HG03139 (cell line): Measurements from ENCODE around the gene LRFN2.

Experiments
- ATAC-seq: cut with Tn5 transposase; IDR thresholded peaks from one replicate; pipeline ENCODE4 v1.9.1; 2021; ENCODE audit not compliant: unreplicated experiment

LRFN2 gene

DNA sequence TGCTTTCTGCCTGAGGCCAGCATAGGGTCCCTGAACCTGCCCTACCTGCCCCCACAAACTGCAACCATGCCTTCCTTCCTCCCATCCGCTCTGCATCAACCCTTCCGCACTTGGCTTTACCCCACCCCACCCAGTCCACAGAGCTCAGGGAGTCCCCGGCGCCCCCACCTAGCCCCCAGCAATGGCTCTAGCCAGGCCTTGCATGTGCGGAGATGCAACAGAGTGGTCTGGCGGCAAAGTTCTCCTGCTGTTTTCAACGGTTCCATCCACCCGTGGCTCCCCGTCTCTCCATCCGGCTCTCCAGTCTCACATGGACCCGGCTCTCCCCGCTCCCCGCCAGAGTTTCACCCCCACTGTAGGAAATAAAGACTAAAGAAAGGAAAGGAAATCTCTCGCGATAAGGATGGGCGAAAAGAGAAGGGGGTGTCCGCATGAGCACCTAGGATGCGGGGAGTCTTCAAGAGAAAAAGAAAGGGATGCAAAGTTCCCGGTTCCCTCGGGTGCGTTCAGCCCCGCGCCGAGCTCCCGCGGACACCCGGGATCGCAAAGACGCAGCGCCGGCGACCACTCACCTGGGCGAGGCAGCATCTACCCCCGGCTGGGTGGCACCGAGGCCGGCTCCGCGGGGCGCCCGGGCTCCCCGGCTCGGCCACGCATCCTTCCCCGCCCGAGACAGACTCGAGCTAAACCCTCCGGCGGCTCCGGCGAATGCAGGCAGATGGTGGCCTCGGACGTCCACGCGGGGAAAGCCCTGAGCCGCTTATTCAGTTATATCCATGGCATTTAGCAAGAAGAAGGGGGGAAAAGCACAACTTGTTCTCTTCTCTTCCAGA is 579 bp downstream of the LRFN2 start:
- ATAC-seq = no peak

DNA sequence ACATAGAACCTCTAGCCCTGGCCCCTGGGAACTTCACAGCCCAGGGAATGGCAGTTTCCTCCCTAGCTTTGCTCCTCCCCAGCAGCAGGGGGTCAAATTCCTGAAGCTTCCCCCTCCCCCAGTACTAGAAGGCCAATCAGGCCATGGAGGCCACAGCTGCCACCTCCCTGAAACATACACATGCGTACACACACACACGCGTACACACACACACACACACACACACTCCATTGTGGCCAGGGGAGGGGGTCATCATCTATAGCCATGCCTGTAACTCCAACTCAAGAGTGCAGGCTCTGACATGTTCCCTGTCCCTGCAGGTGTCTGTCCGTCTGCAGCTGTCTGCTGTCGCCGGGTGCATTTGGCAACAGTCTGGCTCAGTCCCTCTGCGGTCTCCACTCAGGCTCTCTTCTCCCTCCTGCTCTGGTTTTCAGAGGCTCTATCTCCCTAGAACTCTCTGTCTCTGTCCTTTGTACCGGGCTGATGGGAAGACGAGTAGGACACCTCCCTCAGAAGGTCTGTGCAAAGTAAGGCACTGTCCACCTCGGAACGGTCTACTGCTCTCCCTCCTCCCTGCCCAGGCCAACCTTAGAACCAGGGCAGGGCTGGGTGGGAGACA is 1.4 kb downstream of the LRFN2 start:
- ATAC-seq = no peak

DNA sequence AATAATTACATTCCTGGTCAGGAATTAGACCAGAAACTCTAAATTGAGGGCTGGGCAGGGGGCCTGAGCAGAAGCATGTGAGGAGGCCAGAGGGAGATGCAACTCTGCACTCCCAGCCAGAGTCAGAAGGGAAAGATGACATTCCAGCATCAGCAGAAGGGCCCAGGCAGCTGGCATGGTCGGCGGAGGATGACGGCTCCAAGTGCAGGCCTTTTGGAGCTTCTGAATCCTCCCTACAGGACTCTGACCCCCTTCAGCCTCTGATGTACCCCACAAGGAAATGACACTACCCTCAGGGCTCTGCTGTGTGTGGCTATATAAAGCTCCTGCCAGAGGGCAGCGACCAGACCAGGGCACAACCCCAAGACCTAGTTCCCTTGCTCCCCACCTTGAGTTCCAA is 1.9 kb downstream of the LRFN2 start:
- ATAC-seq = no peak

DNA sequence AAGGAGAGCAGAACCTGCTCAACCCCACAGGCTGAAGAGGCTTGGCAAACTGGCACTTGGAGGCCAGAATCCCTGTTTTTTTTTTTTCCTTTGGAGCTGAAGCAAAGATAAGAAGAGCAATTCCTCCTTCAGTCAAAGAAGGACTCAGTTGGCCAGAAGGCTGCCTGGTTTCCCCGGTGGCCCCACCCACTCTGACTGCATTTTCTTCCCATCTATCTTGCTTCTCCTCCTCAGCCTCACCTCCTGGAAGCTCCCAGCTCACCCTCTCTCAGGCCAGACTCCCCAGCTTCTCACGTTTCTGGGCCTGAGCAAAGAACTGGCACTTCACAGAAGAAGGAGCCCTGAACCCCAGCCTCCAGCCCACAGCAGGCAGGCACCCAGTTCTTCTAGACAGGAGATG is 2.4 kb downstream of the LRFN2 start:
- no peak for ATAC-seq

DNA sequence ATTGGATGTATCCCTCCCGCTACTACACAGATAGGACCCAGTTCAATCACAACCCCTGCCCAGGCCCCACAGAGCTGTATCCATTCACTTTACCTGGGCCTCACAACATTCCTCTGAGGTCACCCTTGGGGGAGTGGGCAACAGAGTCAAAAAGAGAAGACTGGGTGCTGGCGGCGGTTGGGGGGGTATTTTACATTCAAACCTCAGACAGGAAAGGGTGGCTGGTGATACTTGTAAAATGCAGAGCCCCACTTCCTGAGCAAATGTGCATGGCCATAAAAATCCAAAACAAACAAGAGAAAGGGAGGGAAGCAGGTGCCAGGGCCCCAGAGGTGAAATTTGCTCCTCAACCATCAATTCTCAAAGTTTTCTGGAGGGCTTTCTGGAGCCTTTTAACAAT is 3.5 kb downstream of the LRFN2 start:
- no peak for ATAC-seq

DNA sequence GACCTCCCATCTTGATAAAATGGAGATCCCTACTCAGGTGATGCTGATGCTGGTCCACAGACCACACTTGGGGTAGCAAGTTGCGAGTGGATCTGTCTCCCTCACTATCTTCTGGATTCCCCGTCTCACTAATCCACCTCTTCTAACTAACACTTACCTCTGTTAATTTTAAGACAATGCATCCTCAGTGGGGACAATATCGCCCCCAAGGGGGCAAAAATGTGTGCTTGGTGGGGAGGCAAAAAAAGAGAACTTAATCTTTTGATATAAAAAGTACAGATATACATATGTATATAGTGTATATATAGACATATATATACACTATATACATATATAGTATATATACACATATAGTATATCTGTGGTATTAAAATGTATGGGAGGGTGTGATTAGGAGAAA is 4.3 kb downstream of the LRFN2 start:
- no peak for ATAC-seq

DNA sequence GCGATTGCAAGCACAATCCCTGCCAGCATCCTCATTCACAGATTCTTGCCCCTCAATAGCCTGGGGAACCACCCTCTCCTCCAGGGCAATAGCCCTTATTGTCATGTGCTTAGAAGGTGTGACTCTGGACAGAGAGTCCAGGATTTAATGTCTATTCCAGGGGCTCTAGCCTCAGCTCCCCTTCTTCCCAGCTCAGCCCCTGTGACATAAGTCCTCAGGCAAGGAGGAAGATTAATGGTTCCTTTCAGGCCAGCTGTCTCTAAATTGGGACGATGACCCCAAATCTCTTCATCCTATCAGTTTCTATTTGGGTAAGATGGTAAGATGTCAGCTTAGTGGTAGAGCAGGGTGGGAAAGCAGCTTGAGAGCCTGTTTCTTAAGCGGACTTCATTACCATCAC is 8.1 kb downstream of the LRFN2 start:
- no peak for ATAC-seq

DNA sequence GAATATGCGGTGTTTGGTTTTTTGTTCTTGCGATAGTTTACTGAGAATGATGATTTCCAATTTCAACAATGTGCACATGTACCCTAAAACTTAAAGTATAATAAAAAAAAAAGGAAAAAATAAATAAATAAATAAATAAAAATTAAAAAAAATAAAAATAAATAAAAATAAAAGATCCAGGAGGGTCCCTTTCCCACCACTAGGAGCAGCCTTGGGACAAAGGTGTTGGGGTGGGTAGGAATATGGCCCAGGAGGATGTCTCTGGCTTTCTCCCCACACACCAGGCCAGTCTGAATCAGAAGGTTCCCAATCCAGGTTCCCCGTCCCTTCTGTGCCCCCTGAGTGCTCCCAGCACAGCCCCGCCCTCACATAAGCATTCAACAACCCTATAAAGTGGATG is 9.5 kb downstream of the LRFN2 start:
- no peak for ATAC-seq

DNA sequence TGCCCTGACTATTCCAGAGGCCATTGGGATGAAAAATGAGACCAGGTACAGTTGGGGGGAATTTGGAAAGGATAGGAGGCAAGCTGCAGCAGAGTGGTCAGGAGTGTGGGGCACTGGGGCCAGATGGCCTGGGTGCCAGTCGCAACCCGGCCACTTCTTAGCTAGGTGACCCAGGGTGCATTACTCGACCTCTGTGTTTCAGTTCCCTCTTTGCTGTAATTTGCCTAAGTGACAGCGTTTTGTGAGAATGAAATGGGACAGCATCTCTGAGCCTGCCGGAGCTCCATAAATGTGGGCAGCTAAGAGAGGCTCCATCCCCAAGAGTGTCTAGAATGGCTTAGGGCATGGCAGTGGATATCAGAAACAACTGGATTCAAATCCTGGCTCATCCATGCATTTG is 13.9 kb downstream of the LRFN2 start:
- ATAC-seq = no peak

DNA sequence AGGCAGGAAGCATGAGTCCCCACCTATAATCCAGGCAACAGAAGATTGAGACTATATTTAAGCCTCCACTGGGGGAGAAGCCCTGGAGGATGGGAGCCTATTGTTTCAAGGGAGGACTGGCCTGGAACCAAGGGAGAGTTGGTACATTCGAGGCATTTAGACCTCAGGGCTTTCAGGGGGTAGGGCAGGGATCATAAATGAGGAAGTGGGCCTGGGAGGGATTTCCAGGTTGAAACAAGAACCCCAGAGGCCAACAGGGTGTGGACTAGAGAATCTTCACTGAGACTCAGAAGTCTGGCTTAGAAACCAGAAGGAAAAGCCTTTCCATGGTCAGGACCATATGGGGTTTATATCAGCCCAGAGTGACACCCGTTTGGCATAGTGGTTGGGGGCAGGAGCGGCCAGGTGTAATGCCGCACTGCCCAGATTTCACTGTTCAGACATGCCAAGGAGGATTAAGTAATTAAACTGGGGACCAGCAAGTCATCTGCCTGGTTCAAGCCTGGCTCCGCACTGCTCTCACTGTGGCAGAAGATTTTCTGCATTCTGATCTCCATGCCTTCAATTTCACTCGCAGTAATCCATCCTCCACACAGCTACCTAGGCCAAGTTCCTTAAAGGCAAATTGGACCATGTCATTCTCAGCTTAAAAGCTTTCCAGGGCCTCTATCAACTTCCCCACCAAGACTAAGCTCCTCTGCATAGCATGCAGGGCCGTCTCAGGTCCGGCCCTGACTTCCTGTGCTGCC is 17.8 kb downstream of the LRFN2 start:
- ATAC-seq = no peak

DNA sequence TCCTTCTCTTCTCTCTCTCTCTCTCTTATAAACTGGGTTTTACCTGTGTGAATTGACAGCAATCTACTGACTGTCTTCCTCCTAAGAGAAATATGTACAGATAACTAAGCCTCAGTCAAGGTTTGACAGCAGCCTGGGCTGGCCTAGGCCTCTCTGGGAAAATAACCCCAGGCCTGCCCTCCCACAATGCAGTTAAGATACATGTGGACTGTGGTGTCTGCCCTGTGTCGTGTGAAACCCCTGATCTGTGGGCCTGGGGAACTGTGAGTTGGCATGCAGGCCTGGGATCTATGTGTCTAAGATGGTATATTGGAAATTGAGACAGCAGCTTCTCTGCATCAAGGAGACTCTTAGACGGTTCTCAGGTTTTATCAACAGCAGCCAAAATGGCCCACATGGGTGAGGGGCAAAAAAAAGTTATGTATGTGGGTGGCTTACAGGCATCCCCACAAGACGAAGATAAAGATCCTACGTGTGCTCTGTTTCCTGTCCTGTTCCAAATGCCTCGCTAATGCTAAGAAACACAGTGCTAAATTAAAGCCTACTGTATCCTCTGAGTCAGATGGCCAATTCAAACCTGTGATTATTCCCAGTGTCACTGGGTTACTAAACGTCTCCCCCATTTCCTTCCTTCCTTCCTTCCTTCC is 19.0 kb downstream of the LRFN2 start:
- no peak for ATAC-seq

DNA sequence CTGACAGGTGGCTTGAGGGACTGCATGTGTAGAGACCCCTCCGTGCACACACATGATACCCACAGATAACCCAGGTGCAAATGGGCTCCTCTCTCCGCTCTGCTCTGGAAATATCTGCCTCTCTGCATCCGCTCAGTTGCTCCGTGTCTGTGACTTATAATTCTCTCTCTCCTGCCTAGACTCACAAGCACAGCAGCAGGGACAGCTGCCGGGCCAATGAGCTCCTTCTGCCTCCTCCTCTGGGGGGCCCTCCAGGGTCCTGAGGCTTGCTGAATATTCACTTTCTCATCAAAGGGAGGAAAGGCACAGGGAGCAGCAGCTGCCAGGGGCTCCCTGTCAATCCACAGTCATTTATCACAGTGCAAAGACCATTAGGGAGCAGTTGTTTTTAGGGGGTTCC is 24.1 kb downstream of the LRFN2 start:
- no peak for ATAC-seq

DNA sequence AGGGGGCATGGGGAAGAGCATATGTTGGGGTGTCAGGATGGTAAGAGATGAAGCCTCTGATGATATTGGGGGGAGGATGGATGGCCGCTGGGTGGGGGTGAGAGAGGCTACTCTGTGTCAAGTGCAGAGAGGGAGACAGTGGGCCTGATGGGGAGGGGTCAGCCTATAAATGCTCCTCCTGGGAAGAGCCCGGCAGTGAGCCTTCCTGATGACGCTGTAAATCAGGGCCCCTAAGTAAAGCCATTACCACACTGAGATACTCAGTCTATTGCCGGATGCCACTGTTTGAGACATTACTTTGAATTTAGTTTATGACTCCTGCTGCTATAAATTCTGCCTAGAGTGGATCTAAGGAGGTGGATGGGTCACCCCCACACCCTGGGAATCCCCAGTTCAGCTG is 28.1 kb downstream of the LRFN2 start:
- no peak for ATAC-seq

DNA sequence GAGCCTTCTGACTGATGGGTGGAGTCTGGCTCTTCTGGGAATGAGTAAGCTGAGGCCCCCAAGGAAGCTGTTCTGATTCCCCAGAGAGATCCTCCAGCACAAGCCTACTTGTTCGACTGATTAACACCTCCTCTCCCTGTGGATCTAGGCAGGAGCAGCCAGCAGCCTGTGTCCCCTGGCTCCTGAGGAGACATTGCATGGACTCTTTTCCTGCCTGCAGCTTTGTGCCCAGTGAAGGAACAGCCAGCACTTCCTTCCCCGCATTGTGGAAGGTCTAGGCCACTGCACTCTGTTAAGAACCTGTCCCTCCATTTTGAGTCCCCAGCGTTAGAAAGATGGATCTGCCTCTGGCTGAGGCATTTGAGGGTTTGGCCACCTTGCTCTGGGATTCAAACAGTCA is 29.1 kb downstream of the LRFN2 start:
- no peak for ATAC-seq

DNA sequence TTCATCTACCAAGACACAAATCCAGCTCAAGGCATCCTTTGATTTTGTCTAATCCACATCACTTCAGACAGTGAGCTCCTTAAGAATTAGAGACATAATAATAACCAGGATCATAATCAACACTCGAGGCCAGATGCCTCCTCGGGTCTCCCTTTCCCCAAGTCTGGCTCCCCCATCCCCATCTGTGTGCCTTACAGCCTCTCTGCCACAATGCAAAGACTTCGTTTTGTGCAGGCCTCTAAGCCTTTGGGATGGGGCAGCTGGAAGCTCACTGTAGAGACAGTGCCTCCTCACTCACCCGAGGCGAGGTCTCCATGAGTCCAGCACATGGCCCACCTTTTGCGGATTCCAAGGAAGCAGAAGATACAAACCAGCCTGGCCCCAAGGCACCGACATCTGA is 30.3 kb downstream of the LRFN2 start:
- no peak for ATAC-seq

DNA sequence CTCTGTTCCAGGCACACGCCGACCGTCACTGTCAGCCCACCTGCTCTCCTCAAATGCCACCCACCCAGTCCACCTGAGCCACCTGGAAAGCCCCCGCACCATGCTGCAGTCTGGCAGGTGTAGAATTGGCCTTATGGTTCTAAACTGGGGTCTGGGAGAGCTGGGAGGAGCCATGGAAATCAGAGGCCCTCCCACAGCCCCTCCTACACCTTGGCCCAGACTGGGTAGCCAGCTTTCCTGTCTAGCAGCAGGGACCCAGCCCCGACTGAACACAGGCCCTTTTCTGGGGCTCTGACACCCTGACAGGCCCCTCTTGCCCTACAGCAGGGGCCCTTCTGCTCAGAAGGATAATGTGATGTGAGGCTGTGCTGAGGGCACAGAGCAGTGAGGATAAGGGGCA is 31.1 kb downstream of the LRFN2 start:
- ATAC-seq = no peak

DNA sequence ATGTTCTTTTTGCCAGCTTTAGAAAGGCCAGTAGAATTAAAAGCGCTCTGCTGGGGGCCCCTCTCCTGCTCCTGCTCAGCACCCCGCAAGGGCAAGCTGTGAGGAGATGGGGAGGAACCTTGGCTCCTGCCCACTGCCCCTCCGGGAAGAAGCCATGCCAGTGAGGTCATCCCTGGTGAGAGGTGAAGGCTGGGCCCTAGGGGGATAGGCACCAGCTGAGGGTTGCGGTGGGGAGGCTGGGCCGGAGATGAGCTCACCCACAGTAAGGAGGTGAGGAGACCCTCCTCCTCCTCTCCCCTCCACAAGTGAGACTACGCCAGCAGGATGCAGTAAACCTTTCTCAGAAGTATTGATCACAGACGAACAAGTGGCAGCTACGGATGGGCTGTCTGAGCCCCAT is 32.1 kb downstream of the LRFN2 start:
- ATAC-seq = no peak

DNA sequence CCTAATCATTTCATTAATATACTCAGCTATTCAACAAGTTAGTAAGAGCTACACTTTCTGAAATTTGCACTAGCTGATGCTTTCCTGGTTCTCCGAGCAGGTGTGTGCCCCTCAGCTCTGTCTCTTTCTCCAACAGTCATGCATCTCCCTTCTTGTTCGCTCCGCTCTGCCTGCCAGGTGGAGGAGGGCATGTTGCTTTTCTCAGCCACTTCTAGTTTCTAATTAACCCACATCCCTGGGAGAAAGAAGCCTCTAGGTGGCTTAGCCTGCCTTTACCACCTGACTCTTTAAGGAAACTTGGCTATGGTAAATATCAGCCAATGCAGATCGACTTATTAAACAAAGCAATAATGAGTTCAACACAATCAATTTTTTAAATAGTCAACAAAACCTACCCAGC is 34.2 kb downstream of the LRFN2 start:
- ATAC-seq = no peak

DNA sequence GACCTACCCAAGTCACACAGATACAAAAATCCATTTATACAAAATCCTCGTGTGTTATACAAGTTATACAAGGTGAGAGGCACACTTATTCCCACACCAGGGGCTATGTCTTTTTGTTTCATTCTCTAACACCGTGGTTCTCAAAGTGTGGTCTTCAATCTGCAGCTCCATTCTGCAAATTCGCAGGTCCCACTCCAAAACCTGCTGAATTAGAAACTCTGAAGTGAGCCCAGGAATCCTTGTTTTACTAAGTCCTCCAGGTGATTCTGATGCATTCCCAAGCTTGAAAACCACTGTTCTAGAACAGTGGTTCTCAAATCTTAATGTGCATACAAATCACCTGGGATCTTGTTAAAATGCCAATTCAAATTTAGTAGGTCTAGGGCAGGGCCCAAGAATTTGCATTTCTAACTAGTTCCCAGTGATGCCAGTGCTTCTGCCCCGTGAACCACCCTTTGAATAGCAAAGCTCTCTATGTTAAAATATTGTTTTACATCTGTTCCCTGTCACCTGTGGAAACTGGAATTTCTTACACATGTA is 35.1 kb downstream of the LRFN2 start:
- ATAC-seq = no peak

DNA sequence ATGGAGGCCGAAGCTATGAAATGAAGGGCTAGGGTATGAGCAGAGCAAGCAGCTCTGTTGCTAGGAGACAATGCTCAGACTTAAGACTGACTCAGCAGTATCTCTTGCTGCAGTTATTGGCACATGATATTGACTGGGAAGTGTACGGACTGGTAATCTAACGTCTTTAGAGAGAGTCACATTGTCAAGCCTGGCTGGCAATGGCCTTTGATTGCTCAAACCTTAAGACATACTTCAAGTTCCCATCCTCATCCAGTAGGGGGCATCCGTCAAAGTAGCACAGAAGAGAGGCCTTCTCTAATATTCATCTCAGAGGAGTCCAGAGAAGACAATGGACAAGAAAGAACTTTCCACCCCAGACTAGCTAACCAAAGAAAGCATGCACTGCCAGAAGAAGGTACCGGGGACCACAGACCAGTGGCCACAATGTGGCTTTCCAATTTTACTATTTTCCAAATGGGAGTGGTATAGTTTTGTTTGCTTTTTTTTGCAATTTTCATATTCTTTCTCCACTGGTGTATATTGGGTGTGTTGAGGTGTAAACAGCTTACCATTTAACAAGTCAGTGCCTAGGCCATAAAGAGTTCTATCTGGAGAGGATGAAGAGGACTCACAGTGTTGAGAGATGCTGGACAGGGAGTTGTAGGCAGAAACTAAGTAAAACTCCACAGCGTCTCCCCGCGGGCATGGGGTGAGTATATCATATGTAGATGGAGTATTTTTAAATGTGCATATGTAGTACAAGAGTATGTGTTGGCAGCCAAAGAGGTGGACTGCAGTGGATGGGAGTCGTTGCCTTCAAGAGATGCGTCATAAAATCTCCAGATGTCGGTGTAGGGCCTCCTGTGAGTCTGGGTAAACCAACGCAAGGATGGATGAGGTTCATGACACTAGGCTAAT is 36.7 kb downstream of the LRFN2 start:
- ATAC-seq = no peak
